ENCODE data around the gene ADAM22.

The ADAM22 gene

DNA sequence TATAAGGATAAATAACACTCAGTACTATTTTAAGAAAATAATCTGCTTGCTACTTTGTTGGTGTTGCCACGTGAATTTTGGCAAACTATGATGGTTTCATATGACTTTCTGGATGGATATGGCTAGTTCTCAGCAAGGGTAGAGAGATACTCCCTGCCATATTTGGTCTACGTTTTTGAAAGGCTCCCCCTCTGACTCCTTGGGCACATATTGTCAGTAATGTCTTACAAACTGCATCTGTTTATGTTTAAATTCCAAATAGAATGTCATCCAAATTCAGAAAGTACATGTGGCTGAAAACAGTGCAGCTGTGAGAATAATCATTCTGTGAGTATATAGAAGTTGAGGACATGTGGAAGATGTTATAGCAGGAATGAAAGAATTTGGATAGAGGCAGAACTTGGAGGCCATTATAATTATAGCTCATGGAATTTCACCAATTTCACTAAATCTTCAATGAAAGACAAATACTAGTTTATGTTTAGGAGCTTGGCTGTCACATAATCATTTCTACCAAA, 178.0 kb downstream of the ADAM22 start:
- peaks cover 12% of the 10 kb centered on the region for H3K4me1 ChIP-seq (ENCODE audit: control insufficient read depth, insufficient read depth, low read length)
- no peaks in the 10 kb centered on the region for H3K27me3 ChIP-seq (replicated peaks; ENCODE audit: control insufficient read depth, insufficient read depth, low read length)
- H3K36me3 ChIP-seq (ENCODE audit: control insufficient read depth, insufficient read depth, low read length, severe bottlenecking), result no peaks in the 10 kb centered on the region
- DNase-seq (ENCODE audit: low read depth), result peak; percentile 35
- no peaks in the 10 kb centered on the region for H3K9me3 ChIP-seq (ENCODE audit: control insufficient read depth, low read length)
- H3K9ac ChIP-seq (ENCODE audit: low read length), result no peak overlapping the region
- no peak overlapping the region for H3K4me3 ChIP-seq (ENCODE audit: low read length)

DNA sequence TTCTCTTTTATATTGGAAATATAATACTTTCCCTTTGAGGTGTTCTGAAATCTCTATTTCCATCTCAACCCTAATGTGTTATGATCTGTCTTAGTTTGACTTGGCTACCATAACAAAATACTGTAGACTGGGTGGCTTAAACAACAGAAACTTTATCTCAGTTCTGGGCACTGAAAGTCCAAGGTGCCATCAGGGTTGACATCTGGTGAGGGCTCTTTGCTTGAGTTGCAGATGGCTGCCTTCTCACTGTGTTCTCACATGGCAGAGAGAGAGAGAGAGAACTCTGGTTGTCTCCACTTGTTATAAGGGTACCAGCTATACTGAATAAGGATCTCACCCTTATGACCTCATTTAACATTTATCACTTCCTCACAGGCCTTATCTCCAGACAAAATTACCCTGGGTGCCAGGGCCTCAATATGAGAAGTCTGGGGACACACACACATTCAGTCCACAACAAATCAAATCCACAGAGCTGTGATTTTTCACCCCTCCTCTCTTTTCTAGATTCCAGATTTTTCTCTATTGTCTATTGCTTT, 181.3 kb downstream of the ADAM22 start:
- no peaks in the 10 kb centered on the region for H3K36me3 ChIP-seq (ENCODE audit: control insufficient read depth, insufficient read depth, low read length, severe bottlenecking)
- DNase-seq (ENCODE audit: low read depth), result no peak
- no peaks in the 10 kb centered on the region for H3K27me3 ChIP-seq (replicated peaks; ENCODE audit: control insufficient read depth, insufficient read depth, low read length)

DNA sequence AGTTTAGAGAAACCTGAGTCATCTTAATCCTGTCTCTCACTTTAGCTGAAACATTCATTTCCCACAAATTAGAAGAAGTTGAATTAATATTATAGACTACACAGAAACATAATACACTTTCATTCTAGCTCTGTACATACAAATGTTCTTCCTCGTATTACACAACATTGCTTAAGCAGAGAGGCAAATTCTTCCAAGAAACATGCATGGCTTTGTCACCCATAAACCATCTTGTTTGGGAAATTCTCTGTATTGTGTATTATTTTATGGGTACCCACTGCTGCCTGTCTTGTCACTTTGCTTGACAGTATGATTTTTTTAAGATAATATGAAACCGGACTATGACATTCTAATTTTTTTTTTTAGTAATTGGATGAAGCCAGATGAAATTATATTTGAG, 181.8 kb downstream of the ADAM22 start:
- Histone ChIP-seq H3K4me3 (ENCODE audit: low read length) (no peak overlapping the region), H3K4me1 (ENCODE audit: control insufficient read depth, insufficient read depth, low read length) (peaks cover 12% of the 10 kb centered on the region), H3K9me3 (ENCODE audit: control insufficient read depth, low read length) (no peaks in the 10 kb centered on the region), H3K36me3 (ENCODE audit: control insufficient read depth, insufficient read depth, low read length, severe bottlenecking) (no peaks in the 10 kb centered on the region), H3K27me3 (replicated peaks; ENCODE audit: control insufficient read depth, insufficient read depth, low read length) (no peaks in the 10 kb centered on the region), H3K9ac (ENCODE audit: low read length) (no peak overlapping the region)
- peak; percentile 40 for DNase-seq (ENCODE audit: low read depth)

More for the DNA sequence above, 181.3 kb downstream of the ADAM22 start:
- Histone ChIP-seq H3K4me1 (ENCODE audit: control insufficient read depth, insufficient read depth, low read length) (peaks cover 12% of the 10 kb centered on the region), H3K4me3 (ENCODE audit: low read length) (no peak overlapping the region), H3K9me3 (ENCODE audit: control insufficient read depth, low read length) (no peaks in the 10 kb centered on the region), H3K9ac (ENCODE audit: low read length) (no peak overlapping the region)

DNA sequence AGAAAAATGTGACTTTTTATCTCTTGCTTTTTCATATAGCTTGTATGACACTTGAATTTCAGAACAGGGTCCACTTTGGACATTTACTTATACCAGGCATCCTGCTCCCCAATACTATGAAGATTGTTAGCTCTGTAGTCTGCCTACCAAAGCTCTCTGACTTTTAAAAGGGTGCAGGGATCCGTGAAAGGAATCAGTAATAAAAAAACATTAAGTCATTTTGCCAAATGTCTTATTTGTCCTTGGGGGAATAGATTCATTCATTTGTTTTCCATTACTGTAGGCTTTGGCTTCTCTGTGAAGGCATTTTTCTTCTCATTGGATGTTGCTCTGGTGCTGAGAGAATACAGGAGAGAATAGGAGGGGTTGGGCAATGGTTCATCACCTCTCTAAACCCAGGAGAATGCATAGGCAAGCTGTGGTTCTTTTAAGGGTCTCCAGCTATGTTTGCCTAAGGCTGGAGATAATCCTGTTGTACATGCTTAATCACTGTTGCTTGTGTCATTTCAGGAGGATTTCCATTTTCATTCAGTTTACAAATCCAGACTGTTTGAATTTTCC, 182.3 kb downstream of the ADAM22 start:
- no peaks in the 10 kb centered on the region for H3K9me3 ChIP-seq (ENCODE audit: control insufficient read depth, low read length)
- no peak overlapping the region for H3K4me3 ChIP-seq (ENCODE audit: low read length)
- H3K36me3 ChIP-seq (ENCODE audit: control insufficient read depth, insufficient read depth, low read length, severe bottlenecking), result no peaks in the 10 kb centered on the region
- DNase-seq (ENCODE audit: low read depth), result no peak
- no peak overlapping the region for H3K9ac ChIP-seq (ENCODE audit: low read length)
- H3K27me3 ChIP-seq (replicated peaks; ENCODE audit: control insufficient read depth, insufficient read depth, low read length), result no peaks in the 10 kb centered on the region
- H3K4me1 ChIP-seq (ENCODE audit: control insufficient read depth, insufficient read depth, low read length), result peaks cover 12% of the 10 kb centered on the region

DNA sequence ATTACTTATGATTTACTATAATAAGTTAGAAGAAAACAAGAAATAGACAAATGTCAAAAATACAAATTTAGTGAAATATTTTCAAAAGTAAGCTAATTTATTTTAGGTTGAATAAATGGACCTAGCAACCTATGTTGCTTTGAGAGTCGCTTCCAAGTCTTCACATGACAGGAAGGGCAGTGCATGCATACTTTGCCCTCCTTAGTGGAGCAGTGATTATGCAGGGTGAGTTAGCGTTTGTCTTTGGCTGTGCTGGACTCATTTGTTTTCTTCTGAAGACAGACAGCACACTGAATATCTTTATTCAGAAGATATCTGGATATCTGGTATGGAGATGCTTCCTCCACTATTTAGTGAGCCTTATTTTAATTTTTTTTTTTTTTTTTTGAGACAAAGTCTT, 183.3 kb downstream of the ADAM22 start:
- Histone ChIP-seq H3K9ac (ENCODE audit: low read length) (no peak overlapping the region), H3K9me3 (ENCODE audit: control insufficient read depth, low read length) (no peaks in the 10 kb centered on the region), H3K4me3 (ENCODE audit: low read length) (no peak overlapping the region), H3K36me3 (ENCODE audit: control insufficient read depth, insufficient read depth, low read length, severe bottlenecking) (no peaks in the 10 kb centered on the region), H3K27me3 (replicated peaks; ENCODE audit: control insufficient read depth, insufficient read depth, low read length) (no peaks in the 10 kb centered on the region), H3K4me1 (ENCODE audit: control insufficient read depth, insufficient read depth, low read length) (peaks cover 12% of the 10 kb centered on the region)
- no peak for DNase-seq (ENCODE audit: low read depth)

DNA sequence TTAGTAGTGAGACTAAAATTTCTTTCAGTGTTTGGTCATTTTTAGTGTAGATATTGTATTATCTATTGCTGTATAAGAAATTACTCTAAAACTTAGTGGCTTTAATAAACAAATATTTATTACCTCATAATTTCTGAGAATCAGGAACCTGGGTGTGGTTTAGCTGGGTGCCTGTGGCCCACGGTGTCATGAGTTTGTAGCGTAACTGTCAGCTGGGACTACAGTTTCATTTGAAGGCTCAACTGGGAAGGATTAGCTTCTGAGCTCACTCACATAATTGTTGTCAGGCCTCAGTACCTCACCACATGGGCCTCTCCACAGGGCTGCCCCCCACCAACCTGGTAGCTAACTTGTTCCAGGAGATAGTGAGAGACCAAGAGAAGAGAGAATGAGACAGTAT, 187.3 kb downstream of the ADAM22 start:
- H3K9ac ChIP-seq (ENCODE audit: low read length), result no peak overlapping the region
- no peaks in the 10 kb centered on the region for H3K36me3 ChIP-seq (ENCODE audit: control insufficient read depth, insufficient read depth, low read length, severe bottlenecking)
- H3K4me3 ChIP-seq (ENCODE audit: low read length), result no peak overlapping the region
- H3K27me3 ChIP-seq (replicated peaks; ENCODE audit: control insufficient read depth, insufficient read depth, low read length), result no peaks in the 10 kb centered on the region
- no peaks in the 10 kb centered on the region for H3K9me3 ChIP-seq (ENCODE audit: control insufficient read depth, low read length)
- H3K4me1 ChIP-seq (ENCODE audit: control insufficient read depth, insufficient read depth, low read length), result peaks cover 2% of the 10 kb centered on the region
- no peak for DNase-seq (ENCODE audit: low read depth)

DNA sequence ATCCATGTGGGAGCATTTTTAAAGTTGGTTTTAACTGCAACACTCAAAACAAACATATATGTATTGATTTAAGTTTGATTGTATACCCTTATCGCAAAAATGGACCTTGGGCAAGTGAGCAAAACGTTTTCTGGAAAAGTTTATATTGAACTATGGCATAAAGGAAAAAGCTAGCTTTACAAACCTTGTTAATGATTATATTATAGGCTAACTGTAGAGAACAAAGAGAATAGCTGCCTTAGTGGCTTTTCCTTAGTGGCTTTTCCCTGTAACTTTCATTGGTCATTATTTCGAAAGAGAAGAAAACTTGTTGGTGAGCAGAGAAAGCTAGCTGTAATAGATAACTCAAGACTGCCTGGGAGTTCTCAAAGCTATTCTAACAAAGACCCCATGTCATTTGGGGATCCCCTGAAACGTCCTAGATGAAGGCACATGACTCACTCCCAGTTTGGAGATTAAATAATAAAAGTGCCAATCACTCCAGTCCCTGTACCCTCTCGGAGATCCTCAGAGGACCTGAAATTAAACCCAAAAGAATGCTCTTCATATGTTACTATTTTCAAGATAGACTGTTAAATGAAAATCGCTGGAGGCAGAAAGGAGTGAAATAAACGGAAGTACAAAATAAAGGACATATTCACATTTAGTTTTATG, 193.7 kb downstream of the ADAM22 start:
- no peaks in the 10 kb centered on the region for H3K36me3 ChIP-seq (ENCODE audit: control insufficient read depth, insufficient read depth, low read length, severe bottlenecking)
- H3K27me3 ChIP-seq (replicated peaks; ENCODE audit: control insufficient read depth, insufficient read depth, low read length), result no peaks in the 10 kb centered on the region
- H3K4me3 ChIP-seq (ENCODE audit: low read length), result no peak overlapping the region
- H3K9ac ChIP-seq (ENCODE audit: low read length), result no peak overlapping the region
- no peaks in the 10 kb centered on the region for H3K4me1 ChIP-seq (ENCODE audit: control insufficient read depth, insufficient read depth, low read length)
- H3K9me3 ChIP-seq (ENCODE audit: control insufficient read depth, low read length), result no peaks in the 10 kb centered on the region
- DNase-seq (ENCODE audit: low read depth), result no peak

DNA sequence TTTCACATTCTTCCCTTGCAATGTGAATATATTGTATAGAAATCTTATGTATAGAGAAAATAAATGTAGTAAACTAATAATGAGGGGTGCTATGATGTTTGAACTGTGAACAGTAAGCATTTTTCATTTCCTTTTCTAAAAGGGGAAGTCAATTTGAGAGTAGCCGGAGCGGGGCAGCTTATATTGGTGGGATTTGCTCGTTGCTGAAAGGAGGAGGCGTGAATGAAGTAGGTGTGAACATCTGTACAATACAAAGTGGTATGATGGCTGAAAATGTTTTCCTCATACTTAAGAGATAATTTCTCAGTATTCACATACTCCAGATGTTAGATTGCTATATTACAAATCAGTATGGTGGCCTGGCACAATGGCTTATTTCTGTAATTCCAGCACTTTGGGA, 198.7 kb downstream of the ADAM22 start:
- Histone ChIP-seq H3K9me3 (ENCODE audit: control insufficient read depth, low read length) (no peaks in the 10 kb centered on the region), H3K36me3 (ENCODE audit: control insufficient read depth, insufficient read depth, low read length, severe bottlenecking) (no peaks in the 10 kb centered on the region), H3K4me3 (ENCODE audit: low read length) (no peak overlapping the region), H3K4me1 (ENCODE audit: control insufficient read depth, insufficient read depth, low read length) (no peaks in the 10 kb centered on the region), H3K9ac (ENCODE audit: low read length) (no peak overlapping the region), H3K27me3 (replicated peaks; ENCODE audit: control insufficient read depth, insufficient read depth, low read length) (no peaks in the 10 kb centered on the region)
- no peak for DNase-seq (ENCODE audit: low read depth)

DNA sequence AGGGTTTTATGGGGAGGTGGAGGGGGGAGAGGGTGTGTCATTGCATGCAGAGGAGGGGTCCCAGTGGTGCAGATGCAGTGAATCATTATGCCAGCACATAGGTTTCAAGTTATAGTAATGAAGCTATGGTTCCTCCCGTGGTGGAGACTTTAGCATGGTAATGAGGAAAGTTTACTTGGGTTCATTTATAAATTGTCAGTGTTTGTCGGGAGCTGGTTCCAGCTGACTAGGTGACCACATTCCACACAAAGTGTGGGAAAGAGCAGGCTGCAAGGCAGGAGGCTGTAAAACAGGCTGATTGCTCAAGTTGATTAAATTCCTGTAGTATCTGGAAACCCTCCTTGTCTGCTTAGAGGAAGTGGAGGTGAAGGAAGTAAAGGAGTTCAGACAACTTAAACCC, 206.9 kb downstream of the ADAM22 start:
- peaks cover 4% of the 10 kb centered on the region for H3K4me1 ChIP-seq (ENCODE audit: control insufficient read depth, insufficient read depth, low read length)
- H3K4me3 ChIP-seq (ENCODE audit: low read length), result no peak overlapping the region
- no peaks in the 10 kb centered on the region for H3K9me3 ChIP-seq (ENCODE audit: control insufficient read depth, low read length)
- H3K9ac ChIP-seq (ENCODE audit: low read length), result no peak overlapping the region
- no peaks in the 10 kb centered on the region for H3K27me3 ChIP-seq (replicated peaks; ENCODE audit: control insufficient read depth, insufficient read depth, low read length)
- no peaks in the 10 kb centered on the region for H3K36me3 ChIP-seq (ENCODE audit: control insufficient read depth, insufficient read depth, low read length, severe bottlenecking)
- DNase-seq (ENCODE audit: low read depth), result no peak

DNA sequence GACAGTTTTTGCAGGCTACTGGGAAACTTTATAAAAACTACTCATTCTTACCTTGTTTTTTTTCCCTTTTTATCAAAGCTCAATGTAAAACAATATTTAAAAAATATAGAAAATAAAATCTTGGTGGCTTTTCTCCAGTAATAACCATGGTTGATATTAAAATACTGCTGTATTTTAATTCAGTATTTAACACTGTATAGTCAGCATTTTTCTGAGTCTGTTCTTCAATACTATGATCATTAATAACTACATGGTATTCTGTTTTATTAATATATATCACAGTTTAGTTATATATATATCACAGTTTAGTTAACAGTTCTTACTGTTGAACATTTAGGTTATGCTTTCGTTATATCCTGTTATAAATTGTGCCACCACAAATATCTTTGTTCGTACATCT, 207.4 kb downstream of the ADAM22 start:
- no peaks in the 10 kb centered on the region for H3K27me3 ChIP-seq (replicated peaks; ENCODE audit: control insufficient read depth, insufficient read depth, low read length)

DNA sequence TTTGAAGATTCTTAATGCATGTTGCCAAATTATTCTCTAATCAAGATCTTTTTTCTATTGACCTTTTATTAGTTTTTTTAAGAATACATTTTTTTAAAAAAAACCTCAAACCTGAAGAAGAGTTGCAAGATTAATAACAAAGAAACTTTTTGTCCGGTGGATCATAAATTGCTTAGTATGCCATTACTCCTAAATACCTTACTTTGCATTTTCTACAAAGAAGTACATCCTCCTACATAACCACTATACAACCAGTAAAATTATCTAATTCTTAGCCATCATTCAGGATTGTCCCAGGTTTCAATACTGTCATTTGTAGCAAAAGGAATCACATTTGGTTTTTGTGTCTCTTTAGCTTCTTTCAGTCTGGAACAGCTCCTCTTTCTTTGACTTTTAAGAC, 207.9 kb downstream of the ADAM22 start:
- Histone ChIP-seq H3K4me3 (ENCODE audit: low read length) (no peak overlapping the region), H3K4me1 (ENCODE audit: control insufficient read depth, insufficient read depth, low read length) (peaks cover 4% of the 10 kb centered on the region), H3K9me3 (ENCODE audit: control insufficient read depth, low read length) (no peaks in the 10 kb centered on the region), H3K9ac (ENCODE audit: low read length) (no peak overlapping the region), H3K36me3 (ENCODE audit: control insufficient read depth, insufficient read depth, low read length, severe bottlenecking) (no peaks in the 10 kb centered on the region), H3K27me3 (replicated peaks; ENCODE audit: control insufficient read depth, insufficient read depth, low read length) (no peaks in the 10 kb centered on the region)
- DNase-seq (ENCODE audit: low read depth), result no peak

More for the DNA sequence above, 207.4 kb downstream of the ADAM22 start:
- DNase-seq (ENCODE audit: low read depth), result no peak
- no peaks in the 10 kb centered on the region for H3K9me3 ChIP-seq (ENCODE audit: control insufficient read depth, low read length)
- no peaks in the 10 kb centered on the region for H3K36me3 ChIP-seq (ENCODE audit: control insufficient read depth, insufficient read depth, low read length, severe bottlenecking)
- no peak overlapping the region for H3K4me3 ChIP-seq (ENCODE audit: low read length)
- peaks cover 4% of the 10 kb centered on the region for H3K4me1 ChIP-seq (ENCODE audit: control insufficient read depth, insufficient read depth, low read length)
- no peak overlapping the region for H3K9ac ChIP-seq (ENCODE audit: low read length)
